WTC11 (cell line): Measurements from ENCODE around the gene EFCAB5. TPM values are rescaled to one million over a fixed set of nuclear protein-coding genes. Genes with fewer than 3 reads are reported as not detected.

ENCODE experiments used
- ATAC-seq: fragments of 200-7000 bp; cut with Tn5 transposase; 2 replicates; pipeline ENCODE4 v1.10.0; 2021; ENCODE audit warnings: mild to moderate bottlenecking, moderate library complexity
- CTCF ChIA-PET: fragments of 300-600 bp; sonication (Branson Sonifier 250); formaldehyde crosslinking; loops from one replicate; lab custom pipeline; 2021; ENCODE audit warnings: antibody characterized with exemption; lab: Charles Lee
- POLR2A ChIA-PET: fragments of 350-600 bp; sonication (Branson Sonifier 250); formaldehyde crosslinking; loops from one replicate; lab custom pipeline; 2021; ENCODE audit warnings: antibody characterized with exemption; lab: Charles Lee
- DNase-seq: peaks from one replicate; pipeline ENCODE4 v3.0.0; 2021; ENCODE audit warnings: low spot score
- H3K27ac Mint-ChIP-seq: 2 replicates; pipeline ENCODE4 v1.8.0; 2021; ENCODE audit warnings: mixed read lengths
- H3K27me3 Mint-ChIP-seq: 2 replicates; pipeline ENCODE4 v1.8.0; 2021; ENCODE audit warnings: low read depth, mild to moderate bottlenecking, moderate library complexity, mixed read lengths
- H3K36me3 Mint-ChIP-seq: 2 replicates; pipeline ENCODE4 v1.8.0; 2021; ENCODE audit warnings: mixed read lengths
- H3K4me1 Mint-ChIP-seq: 2 replicates; pipeline ENCODE4 v1.8.0; 2022; ENCODE audit warnings: mixed read lengths
- H3K4me3 Mint-ChIP-seq: 2 replicates; pipeline ENCODE4 v1.8.0; 2021; ENCODE audit warnings: mild to moderate bottlenecking, moderate library complexity, mixed read lengths
- H3K9me3 Mint-ChIP-seq: 2 replicates; pipeline ENCODE4 v1.8.0; 2021; ENCODE audit warnings: mixed read lengths
- IRF2 ChIP-seq: sonication (generic); formaldehyde crosslinking; IDR thresholded peaks from 2 replicates; pipeline ENCODE4 v1.8.0; 2022; ENCODE audit warnings: low read depth, missing genetic modification reagents, borderline replicate concordance
- JUN ChIP-seq: sonication (generic); formaldehyde crosslinking; IDR thresholded peaks from 2 replicates; pipeline ENCODE4 v1.8.0; 2023; ENCODE audit warnings: mild to moderate bottlenecking, missing genetic modification reagents
- RORB ChIP-seq: fragments of 250-450 bp; sonication (Bioruptor Pico); IDR thresholded peaks from 2 replicates; pipeline ENCODE4 v1.9.0; 2021; ENCODE audit warnings: mild to moderate bottlenecking
- SMAD3 ChIP-seq: sonication (generic); formaldehyde crosslinking; IDR thresholded peaks from 2 replicates; pipeline ENCODE4 v1.8.0; 2022; ENCODE audit warnings: missing genetic modification reagents, mild to moderate bottlenecking, borderline replicate concordance
- TCF7 ChIP-seq: sonication (generic); formaldehyde crosslinking; IDR thresholded peaks from 2 replicates; pipeline ENCODE4 v1.8.0; 2022; ENCODE audit warnings: mild to moderate bottlenecking, low read depth, missing genetic modification reagents, moderate library complexity
- TEAD1 ChIP-seq: sonication (generic); formaldehyde crosslinking; IDR thresholded peaks from 2 replicates; pipeline ENCODE4 v1.8.0; 2022; ENCODE audit warnings: mild to moderate bottlenecking, missing genetic modification reagents
- ZNF263 ChIP-seq: sonication (generic); formaldehyde crosslinking; IDR thresholded peaks from 2 replicates; pipeline ENCODE4 v1.8.1; 2022; ENCODE audit warnings: low read depth, mild to moderate bottlenecking, moderate library complexity, missing genetic modification reagents
- ZNF317 ChIP-seq: sonication (generic); formaldehyde crosslinking; IDR thresholded peaks from 2 replicates; pipeline ENCODE4 v1.8.1; 2023; ENCODE audit warnings: low read depth, mild to moderate bottlenecking, moderate library complexity, missing genetic modification reagents, borderline replicate concordance
- ZNF423 ChIP-seq: fragments of 250-450 bp; sonication (Bioruptor Pico); IDR thresholded peaks from 2 replicates; pipeline ENCODE4 v2.1.2; 2022; ENCODE audit warnings: mild to moderate bottlenecking, moderate library complexity
- total RNA-seq: library from RNA; stranded (reverse); gene quantifications from 3 replicates; pipeline ENCODE4 v1.2.3, GENCODE V29; 2021
- TF ChIP-seq, protein P1 (sequence below): sonication (generic); formaldehyde crosslinking; IDR thresholded peaks from 2 replicates; pipeline ENCODE4 v1.8.0; 2022; ENCODE audit warnings: mild to moderate bottlenecking, missing genetic modification reagents
- TF ChIP-seq, protein P2 (sequence below): fragments of 250-450 bp; sonication (Bioruptor Pico); IDR thresholded peaks from 2 replicates; pipeline ENCODE4 v1.9.0; 2021; ENCODE audit warnings: mild to moderate bottlenecking, borderline replicate concordance
- TF ChIP-seq, protein P3 (sequence below): sonication (generic); formaldehyde crosslinking; IDR thresholded peaks from 2 replicates; pipeline ENCODE4 v1.8.1; 2022; ENCODE audit warnings: missing genetic modification reagents, borderline replicate concordance
- TF ChIP-seq, protein P4 (sequence below): sonication (generic); formaldehyde crosslinking; IDR thresholded peaks from 2 replicates; pipeline ENCODE4 v1.8.0; 2022; ENCODE audit warnings: missing genetic modification reagents
- TF ChIP-seq, protein P5 (sequence below): sonication (generic); formaldehyde crosslinking; IDR thresholded peaks from 2 replicates; pipeline ENCODE4 v1.8.1; 2022; ENCODE audit warnings: low read depth, missing genetic modification reagents, borderline replicate concordance
- TF ChIP-seq, protein P6 (sequence below): fragments of 200-600 bp; IDR thresholded peaks from 2 replicates; pipeline ENCODE4 v1.8.0; 2022; ENCODE audit warnings: antibody characterized with exemption

Gene EFCAB5
- total RNA-seq, 1 experiment from 2014 or later: 0.59 TPM

DNA sequence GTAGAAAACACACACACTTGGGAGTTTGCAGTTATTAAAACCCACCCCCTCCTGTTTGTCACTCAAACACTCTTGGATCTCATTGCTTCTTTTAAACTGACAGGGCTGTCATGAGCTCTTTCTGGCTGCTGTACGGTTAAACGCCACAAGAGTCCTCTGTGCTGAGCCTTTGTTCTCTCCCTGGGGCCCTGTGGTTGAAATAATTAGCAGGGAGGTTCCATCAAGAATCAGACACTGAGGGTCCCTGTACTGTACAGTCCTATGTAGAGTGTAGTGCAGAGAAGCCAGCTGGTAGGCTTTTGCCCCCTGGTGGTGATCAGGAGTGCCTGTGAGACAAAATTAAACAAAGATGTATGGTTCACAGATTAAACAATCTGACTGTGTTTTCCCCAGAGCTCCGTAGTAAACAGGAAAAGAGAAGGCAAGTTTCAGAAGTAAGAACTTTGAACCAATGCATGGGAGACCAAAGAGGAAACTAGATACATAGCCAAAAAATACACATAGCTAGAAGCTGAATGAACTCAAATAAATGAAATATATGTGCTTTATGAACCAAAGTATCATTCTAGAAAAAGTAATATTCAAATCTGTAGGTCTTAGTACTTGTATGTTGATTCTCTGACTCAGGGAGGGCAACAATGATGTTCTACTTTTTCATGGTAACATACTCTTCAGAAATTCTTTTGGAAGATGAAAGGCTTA, 10.1 kb upstream of the EFCAB5 start:
- no peak overlapping the region for H3K4me3 Mint-ChIP-seq
- CTCF ChIA-PET: interaction anchor here (0.6 to 5.0 kb wide), 58 partner anchors 8 to 334 kb away, joined by 3 to 112 read pairs (median 4); partner anchors contain the start of gene EFCAB5

DNA sequence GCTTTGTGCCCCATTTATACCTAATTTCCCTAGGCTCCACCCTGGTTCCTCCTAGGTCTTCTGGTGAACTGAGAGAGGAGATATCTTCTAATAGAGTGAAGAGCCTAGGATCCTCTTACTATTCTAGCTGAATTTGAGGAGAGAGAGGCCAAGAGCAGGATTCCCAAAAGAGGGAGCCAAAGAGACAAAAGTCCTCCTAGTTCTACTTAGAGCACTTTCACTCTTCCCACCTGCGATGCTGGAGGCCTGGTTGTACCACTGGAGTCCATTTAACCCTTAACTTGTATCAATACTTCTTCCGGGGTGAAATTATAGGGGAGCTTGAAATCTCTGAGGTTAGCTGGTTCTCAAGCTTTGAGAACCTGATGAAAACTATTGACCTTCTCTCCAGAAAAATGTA, 8.1 kb upstream of the EFCAB5 start:
- ATAC-seq (peak; percentile 8; the same call in 1 of the 2 replicates), DNase-seq (no peak)
- ChIA-PET POLR2A (no interaction called here), CTCF (interaction anchor here (0.8 to 5.0 kb wide), 11 partner anchors 16 to 316 kb away, joined by 3 to 74 read pairs (median 3); no protein-coding TSS in a partner anchor)
- Mint-ChIP-seq H3K36me3 (no peaks in the 10 kb centered on the region), H3K27me3 (no peaks in the 10 kb centered on the region), H3K27ac (no peak overlapping the region), H3K4me1 (peaks cover 3% of the 10 kb centered on the region), H3K9me3 (peaks cover 7% of the 10 kb centered on the region; the same call in 1 of the 2 replicates), H3K4me3 (no peak overlapping the region)
- TF ChIP-seq ZNF263 (CRISPR knock-in tag) (no peak), ZNF423 (CRISPR knock-in tag) (no peak), SMAD3 (CRISPR knock-in tag) (no peak), TEAD1 (CRISPR knock-in tag) (no peak), RORB (CRISPR knock-in tag) (no peak), IRF2 (no peak), ZNF317 (CRISPR knock-in tag) (no peak), JUN (no peak), TCF7 (CRISPR knock-in tag) (no peak)
- TF ChIP-seq, protein P1, sequence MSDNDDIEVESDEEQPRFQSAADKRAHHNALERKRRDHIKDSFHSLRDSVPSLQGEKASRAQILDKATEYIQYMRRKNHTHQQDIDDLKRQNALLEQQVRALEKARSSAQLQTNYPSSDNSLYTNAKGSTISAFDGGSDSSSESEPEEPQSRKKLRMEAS: no peak
- TF ChIP-seq, protein P2, sequence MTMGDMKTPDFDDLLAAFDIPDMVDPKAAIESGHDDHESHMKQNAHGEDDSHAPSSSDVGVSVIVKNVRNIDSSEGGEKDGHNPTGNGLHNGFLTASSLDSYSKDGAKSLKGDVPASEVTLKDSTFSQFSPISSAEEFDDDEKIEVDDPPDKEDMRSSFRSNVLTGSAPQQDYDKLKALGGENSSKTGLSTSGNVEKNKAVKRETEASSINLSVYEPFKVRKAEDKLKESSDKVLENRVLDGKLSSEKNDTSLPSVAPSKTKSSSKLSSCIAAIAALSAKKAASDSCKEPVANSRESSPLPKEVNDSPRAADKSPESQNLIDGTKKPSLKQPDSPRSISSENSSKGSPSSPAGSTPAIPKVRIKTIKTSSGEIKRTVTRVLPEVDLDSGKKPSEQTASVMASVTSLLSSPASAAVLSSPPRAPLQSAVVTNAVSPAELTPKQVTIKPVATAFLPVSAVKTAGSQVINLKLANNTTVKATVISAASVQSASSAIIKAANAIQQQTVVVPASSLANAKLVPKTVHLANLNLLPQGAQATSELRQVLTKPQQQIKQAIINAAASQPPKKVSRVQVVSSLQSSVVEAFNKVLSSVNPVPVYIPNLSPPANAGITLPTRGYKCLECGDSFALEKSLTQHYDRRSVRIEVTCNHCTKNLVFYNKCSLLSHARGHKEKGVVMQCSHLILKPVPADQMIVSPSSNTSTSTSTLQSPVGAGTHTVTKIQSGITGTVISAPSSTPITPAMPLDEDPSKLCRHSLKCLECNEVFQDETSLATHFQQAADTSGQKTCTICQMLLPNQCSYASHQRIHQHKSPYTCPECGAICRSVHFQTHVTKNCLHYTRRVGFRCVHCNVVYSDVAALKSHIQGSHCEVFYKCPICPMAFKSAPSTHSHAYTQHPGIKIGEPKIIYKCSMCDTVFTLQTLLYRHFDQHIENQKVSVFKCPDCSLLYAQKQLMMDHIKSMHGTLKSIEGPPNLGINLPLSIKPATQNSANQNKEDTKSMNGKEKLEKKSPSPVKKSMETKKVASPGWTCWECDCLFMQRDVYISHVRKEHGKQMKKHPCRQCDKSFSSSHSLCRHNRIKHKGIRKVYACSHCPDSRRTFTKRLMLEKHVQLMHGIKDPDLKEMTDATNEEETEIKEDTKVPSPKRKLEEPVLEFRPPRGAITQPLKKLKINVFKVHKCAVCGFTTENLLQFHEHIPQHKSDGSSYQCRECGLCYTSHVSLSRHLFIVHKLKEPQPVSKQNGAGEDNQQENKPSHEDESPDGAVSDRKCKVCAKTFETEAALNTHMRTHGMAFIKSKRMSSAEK (CRISPR knock-in tag): no peak
- TF ChIP-seq, protein P3, sequence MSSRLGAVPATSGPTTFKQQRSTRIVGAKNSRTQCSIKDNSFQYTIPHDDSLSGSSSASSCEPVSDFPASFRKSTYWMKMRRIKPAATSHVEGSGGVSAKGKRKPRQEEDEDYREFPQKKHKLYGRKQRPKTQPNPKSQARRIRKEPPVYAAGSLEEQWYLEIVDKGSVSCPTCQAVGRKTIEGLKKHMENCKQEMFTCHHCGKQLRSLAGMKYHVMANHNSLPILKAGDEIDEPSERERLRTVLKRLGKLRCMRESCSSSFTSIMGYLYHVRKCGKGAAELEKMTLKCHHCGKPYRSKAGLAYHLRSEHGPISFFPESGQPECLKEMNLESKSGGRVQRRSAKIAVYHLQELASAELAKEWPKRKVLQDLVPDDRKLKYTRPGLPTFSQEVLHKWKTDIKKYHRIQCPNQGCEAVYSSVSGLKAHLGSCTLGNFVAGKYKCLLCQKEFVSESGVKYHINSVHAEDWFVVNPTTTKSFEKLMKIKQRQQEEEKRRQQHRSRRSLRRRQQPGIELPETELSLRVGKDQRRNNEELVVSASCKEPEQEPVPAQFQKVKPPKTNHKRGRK (CRISPR knock-in tag): no peak
- TF ChIP-seq, protein P4, sequence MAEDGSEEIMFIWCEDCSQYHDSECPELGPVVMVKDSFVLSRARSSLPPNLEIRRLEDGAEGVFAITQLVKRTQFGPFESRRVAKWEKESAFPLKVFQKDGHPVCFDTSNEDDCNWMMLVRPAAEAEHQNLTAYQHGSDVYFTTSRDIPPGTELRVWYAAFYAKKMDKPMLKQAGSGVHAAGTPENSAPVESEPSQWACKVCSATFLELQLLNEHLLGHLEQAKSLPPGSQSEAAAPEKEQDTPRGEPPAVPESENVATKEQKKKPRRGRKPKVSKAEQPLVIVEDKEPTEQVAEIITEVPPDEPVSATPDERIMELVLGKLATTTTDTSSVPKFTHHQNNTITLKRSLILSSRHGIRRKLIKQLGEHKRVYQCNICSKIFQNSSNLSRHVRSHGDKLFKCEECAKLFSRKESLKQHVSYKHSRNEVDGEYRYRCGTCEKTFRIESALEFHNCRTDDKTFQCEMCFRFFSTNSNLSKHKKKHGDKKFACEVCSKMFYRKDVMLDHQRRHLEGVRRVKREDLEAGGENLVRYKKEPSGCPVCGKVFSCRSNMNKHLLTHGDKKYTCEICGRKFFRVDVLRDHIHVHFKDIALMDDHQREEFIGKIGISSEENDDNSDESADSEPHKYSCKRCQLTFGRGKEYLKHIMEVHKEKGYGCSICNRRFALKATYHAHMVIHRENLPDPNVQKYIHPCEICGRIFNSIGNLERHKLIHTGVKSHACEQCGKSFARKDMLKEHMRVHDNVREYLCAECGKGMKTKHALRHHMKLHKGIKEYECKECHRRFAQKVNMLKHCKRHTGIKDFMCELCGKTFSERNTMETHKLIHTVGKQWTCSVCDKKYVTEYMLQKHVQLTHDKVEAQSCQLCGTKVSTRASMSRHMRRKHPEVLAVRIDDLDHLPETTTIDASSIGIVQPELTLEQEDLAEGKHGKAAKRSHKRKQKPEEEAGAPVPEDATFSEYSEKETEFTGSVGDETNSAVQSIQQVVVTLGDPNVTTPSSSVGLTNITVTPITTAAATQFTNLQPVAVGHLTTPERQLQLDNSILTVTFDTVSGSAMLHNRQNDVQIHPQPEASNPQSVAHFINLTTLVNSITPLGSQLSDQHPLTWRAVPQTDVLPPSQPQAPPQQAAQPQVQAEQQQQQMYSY (CRISPR knock-in tag): no peak

More for the DNA sequence above, 10.1 kb upstream of the EFCAB5 start:
- POLR2A ChIA-PET: interaction anchor here (0.6 kb wide), 1 partner anchor 164 kb away, joined by 3 read pairs; no protein-coding TSS in a partner anchor
- H3K36me3 Mint-ChIP-seq: no peaks in the 10 kb centered on the region
- H3K9me3 Mint-ChIP-seq: peaks cover 7% of the 10 kb centered on the region; the same call in 1 of the 2 replicates
- no peak overlapping the region for H3K27ac Mint-ChIP-seq
- peaks cover 12% of the 10 kb centered on the region for H3K4me1 Mint-ChIP-seq
- TF ChIP-seq, protein P5, sequence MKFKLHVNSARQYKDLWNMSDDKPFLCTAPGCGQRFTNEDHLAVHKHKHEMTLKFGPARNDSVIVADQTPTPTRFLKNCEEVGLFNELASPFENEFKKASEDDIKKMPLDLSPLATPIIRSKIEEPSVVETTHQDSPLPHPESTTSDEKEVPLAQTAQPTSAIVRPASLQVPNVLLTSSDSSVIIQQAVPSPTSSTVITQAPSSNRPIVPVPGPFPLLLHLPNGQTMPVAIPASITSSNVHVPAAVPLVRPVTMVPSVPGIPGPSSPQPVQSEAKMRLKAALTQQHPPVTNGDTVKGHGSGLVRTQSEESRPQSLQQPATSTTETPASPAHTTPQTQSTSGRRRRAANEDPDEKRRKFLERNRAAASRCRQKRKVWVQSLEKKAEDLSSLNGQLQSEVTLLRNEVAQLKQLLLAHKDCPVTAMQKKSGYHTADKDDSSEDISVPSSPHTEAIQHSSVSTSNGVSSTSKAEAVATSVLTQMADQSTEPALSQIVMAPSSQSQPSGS (CRISPR knock-in tag): no peak
- TF ChIP-seq, protein P6, sequence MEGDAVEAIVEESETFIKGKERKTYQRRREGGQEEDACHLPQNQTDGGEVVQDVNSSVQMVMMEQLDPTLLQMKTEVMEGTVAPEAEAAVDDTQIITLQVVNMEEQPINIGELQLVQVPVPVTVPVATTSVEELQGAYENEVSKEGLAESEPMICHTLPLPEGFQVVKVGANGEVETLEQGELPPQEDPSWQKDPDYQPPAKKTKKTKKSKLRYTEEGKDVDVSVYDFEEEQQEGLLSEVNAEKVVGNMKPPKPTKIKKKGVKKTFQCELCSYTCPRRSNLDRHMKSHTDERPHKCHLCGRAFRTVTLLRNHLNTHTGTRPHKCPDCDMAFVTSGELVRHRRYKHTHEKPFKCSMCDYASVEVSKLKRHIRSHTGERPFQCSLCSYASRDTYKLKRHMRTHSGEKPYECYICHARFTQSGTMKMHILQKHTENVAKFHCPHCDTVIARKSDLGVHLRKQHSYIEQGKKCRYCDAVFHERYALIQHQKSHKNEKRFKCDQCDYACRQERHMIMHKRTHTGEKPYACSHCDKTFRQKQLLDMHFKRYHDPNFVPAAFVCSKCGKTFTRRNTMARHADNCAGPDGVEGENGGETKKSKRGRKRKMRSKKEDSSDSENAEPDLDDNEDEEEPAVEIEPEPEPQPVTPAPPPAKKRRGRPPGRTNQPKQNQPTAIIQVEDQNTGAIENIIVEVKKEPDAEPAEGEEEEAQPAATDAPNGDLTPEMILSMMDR: peak; percentile 61; the same call in 1 of the 2 replicates
- peak; percentile 23 for DNase-seq
- ATAC-seq: peak; percentile 10
- no peaks in the 10 kb centered on the region for H3K27me3 Mint-ChIP-seq
